ENCODE results near the gene ADAM15.

The ADAM15 gene

DNA sequence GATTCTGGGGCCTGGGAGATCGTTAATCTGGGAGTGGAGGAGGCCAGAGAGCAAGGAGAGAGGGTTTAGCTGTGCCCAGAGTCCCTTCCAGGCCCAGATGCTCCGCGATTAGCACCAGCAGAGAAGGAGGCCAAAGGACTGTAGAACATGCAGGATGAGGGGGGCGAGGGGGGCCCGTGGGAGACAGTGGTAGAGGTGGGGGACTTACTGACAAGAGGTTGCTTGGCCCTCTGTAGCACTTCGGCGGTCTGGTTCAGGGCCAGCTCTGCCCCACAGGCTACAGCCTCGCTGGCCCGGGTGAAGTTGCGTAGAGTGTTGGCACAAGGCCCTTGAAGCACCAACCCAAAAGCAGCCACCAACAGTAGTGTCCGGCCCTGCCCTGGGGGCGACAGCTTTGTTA lies 18.2 kb upstream of the ADAM15 start:
- no peak overlapping the region for H3K4me3 ChIP-seq (ENCODE audit: low read depth, low read length)
- TF ChIP-seq CTCF (IDR thresholded peaks at IDR 0.05; ENCODE audit: control insufficient read depth, extremely low read depth, insufficient read depth): no peak
- no peak for DNase-seq (ENCODE audit: low read depth)

DNA sequence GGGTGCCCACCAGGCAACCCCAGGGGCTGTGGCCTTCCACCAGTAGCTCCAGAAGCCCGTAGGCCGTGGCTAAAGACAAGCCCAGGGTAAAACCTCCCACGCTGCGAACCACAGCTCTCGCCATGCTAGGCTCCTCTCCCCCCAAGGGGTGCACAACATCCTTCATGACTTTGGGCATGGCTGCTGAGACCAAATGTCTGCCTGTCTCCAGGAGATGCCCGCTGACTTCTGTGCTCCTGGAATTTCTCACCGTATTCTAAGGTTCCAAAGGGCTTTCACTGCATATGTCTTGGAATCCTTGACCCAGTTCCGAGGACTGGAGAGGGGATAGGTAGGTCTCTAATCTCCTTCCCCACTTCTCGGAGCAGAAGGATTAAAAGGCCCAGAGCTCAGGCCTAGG lies 17.6 kb upstream of the ADAM15 start, which contains the start of the genes DCST1 and DCST2:
DCST1 (plus strand) TSS at position 301 of the 400 bp plus-strand sequence. CDS start 213 bp downstream, outside the sequence.
DCST2 (minus strand) TSS at position 258 of the 400 bp plus-strand sequence; CDS start at position 178, 80 bp downstream.
- H3K4me3 ChIP-seq (ENCODE audit: low read depth, low read length): no peak within 1 kb of the TSS
- no peak for TF ChIP-seq CTCF (IDR thresholded peaks at IDR 0.05; ENCODE audit: control insufficient read depth, extremely low read depth, insufficient read depth)
- DNase-seq (ENCODE audit: low read depth): no peak

DNA sequence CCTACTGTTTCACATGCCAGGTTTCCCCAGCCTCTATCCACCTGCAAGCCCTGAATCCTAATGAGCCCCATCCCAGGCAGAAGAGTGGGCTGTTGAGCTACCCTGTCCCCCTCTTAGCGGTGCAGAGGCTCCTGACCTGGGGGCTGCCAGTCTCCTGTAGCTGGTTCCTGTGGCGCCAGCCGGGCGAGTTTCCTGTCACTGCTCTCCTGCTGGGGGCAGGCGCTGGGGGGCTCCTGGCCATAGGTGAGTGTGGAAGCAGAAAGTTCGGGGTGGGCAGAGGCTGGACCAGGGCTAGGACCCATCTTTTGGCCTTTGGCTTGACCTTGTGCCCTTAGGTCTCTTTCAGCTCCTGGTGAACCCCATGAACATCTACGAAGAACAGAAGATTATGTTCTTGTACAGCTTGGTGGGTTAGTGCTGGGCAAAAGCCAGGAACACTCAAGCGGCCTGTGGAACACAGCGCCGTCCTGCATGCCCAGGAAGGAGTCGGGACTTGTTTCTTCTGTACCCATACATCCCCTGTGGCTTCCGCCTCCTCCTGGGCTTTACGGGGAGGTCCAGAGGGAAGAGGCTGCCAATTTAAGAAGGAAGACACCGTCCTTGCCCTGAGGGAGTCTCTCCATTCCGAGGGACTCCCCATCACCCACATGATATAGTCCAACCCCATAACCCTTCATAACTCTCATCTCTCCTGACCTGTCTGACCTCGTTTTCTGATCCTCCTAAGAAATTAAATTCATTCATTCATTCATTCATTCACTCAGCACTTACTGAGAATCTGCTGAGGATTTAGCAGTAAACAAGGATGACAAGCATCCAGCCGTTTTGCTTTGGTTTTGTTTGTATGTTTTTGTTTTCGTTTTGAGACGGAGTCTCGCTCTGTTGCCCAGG lies 16.6 kb upstream of the ADAM15 start:
- no peak for DNase-seq (ENCODE audit: low read depth)
- no peak for TF ChIP-seq CTCF (IDR thresholded peaks at IDR 0.05; ENCODE audit: control insufficient read depth, extremely low read depth, insufficient read depth)
- H3K4me3 ChIP-seq (ENCODE audit: low read depth, low read length): no peak overlapping the region

GRCh38 chr1:155035936-155036335 lies 15.2 kb upstream of the ADAM15 start:
- no peak for DNase-seq (ENCODE audit: low read depth)
- no peak for TF ChIP-seq CTCF (IDR thresholded peaks at IDR 0.05; ENCODE audit: control insufficient read depth, extremely low read depth, insufficient read depth)
- no peak overlapping the region for H3K4me3 ChIP-seq (ENCODE audit: low read depth, low read length)

GRCh38 chr1:155037043-155037442 lies 14.1 kb upstream of the ADAM15 start:
- no peak for DNase-seq (ENCODE audit: low read depth)
- TF ChIP-seq CTCF (IDR thresholded peaks at IDR 0.05; ENCODE audit: control insufficient read depth, extremely low read depth, insufficient read depth): no peak
- no peak overlapping the region for H3K4me3 ChIP-seq (ENCODE audit: low read depth, low read length)

DNA sequence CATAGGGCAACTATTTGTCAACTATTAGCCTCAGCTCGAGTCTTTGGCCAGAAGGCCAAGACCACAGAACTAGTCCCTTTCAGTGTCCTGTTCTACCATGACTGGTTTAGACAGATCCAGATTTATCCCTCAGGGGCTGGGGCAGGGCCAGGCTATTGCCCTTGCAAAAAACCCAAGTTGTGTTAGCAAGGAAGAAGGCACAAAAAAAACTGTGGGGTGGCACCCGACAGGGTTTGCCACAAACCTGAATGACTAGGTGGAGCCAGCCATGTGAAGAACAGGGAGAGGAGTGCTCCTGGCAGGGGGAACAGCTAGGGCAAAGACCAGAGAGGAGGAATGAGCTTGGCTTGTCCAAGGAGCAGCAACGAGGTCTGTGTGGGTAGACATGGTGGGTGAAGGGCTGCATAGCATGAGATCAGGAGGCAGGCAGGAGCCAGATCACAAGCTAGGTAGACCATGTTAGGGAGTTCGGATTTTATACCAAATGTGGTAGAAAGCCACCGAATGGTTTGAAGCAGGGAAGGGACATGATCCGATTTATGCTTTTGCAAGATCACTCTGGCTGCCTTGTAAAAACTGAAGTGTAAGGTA lies 13.2 kb upstream of the ADAM15 start:
- DNase-seq (ENCODE audit: low read depth): no peak
- no peak for TF ChIP-seq CTCF (IDR thresholded peaks at IDR 0.05; ENCODE audit: control insufficient read depth, extremely low read depth, insufficient read depth)
- no peak overlapping the region for H3K4me3 ChIP-seq (ENCODE audit: low read depth, low read length)
